Mucosa of descending colon (tissue), 3 donors: ENCODE results near the gene NEURL2. TPM values are rescaled to one million over a fixed set of nuclear protein-coding genes. Genes with fewer than 3 reads are reported as not detected.
A peak's percentile ranks its signal among the peaks of the same experiment; 100 is the strongest.

ENCODE experiments used
- ATAC-seq: fragments of 200-7000 bp; cut with Tn5 transposase; one replicate; pipeline ENCODE4 v1.9.1; 2020; ENCODE audit warnings: mild to moderate bottlenecking, moderate library complexity
- DNase-seq, 3 donors: peaks; one replicate each; pipeline ENCODE4 v3.0.0-alpha.2; 2020
- H3K36me3 ChIP-seq: fragments of 200-600 bp; one replicate; pipeline ENCODE4 v1.8.0; 2021; ENCODE audit warnings: low read depth, mild to moderate bottlenecking
- H3K4me1 ChIP-seq: fragments of 200-600 bp; one replicate; pipeline ENCODE4 v1.8.0; 2021; ENCODE audit warnings: low read depth, mild to moderate bottlenecking
- H3K4me3 ChIP-seq: fragments of 200-600 bp; one replicate; pipeline ENCODE4 v1.8.0; 2021; ENCODE audit warnings: mild to moderate bottlenecking
- H3K9me3 ChIP-seq: fragments of 200-600 bp; one replicate; pipeline ENCODE4 v1.8.0; 2021; ENCODE audit warnings: mild to moderate bottlenecking
- CTCF ChIP-seq: fragments of 200-600 bp; IDR thresholded peaks from one replicate; pipeline ENCODE4 v1.8.0; 2022; ENCODE audit warnings: antibody characterized with exemption, mild to moderate bottlenecking
- intact Hi-C, 2 donors: fragments of 100-400 bp; cut with DNase I in 1 of 2; cut with micrococcal nuclease in 1 of 2; formaldehyde crosslinking; loops; one replicate each; pipeline versions ENCODE4 v1.11.0 to v1.11.1; 2022; cut with DNase I, micrococcal nuclease
- total RNA-seq, 3 donors: library from RNA; stranded (reverse); fragmentation: NEBNext Ultra II Directional in 2 of 3; extraction: Animal tissue kit (Norgen Biotek cat#: 25700) in 2 of 3; gene quantifications; one replicate each; pipeline versions ENCODE4 v1.2.1 to v1.2.4, GENCODE V29; 2021 to 2023
- donor health status: DM: no; HTN: no; CAD: no; lungs with moderate emphysema.
- donor health status: DM: no; HTN: no; CAD: no.
- donor health status: DM: no; HTN: yes; CAD: no.

The NEURL2 gene
- total RNA-seq, 3 donors from 2014 or later = 4.2 to 9.1 (median 8.5) TPM

- Histone ChIP-seq H3K9me3 (no peaks in the 10 kb centered on the region), H3K36me3 (no peaks in the 10 kb centered on the region), H3K4me1 (peaks cover 42% of the 10 kb centered on the region), H3K4me3 (peak within 1 kb of the TSS; percentile 80)
- ATAC-seq (peak; percentile 97), DNase-seq (peak; percentile 86 to 99 (median 89))
- intact Hi-C loops = no loop called here
- TF ChIP-seq CTCF = no peak
Observed at GRCh38 chr20:45857114-45857881, 33.7 kb downstream of the NEURL2 start, which contains the start of the genes ACOT8 and ZSWIM3. ACOT8 (minus strand) TSS chr20:45857392; CDS start chr20:45857315, 77 bp downstream. ZSWIM3 (plus strand) TSS chr20:45857614; CDS start chr20:45857826, 212 bp downstream.

GRCh38 chr20:45853484-45853883 lies 37.5 kb downstream of the NEURL2 start:
- intact Hi-C loops = no loop called here
- Histone ChIP-seq H3K36me3 (no peaks in the 10 kb centered on the region), H3K4me3 (no peak overlapping the region), H3K4me1 (peaks cover 25% of the 10 kb centered on the region), H3K9me3 (no peaks in the 10 kb centered on the region)
- ATAC-seq (no peak), DNase-seq (no peak)
- TF ChIP-seq CTCF = no peak

GRCh38 chr20:45852326-45852725 lies 38.7 kb downstream of the NEURL2 start:
- DNase-seq (no peak), ATAC-seq (no peak)
- Histone ChIP-seq H3K36me3 (no peaks in the 10 kb centered on the region), H3K4me1 (peaks cover 16% of the 10 kb centered on the region), H3K4me3 (no peak overlapping the region), H3K9me3 (no peaks in the 10 kb centered on the region)
- no peak for TF ChIP-seq CTCF
- intact Hi-C loops = no loop called here

GRCh38 chr20:45851501-45851900 lies 39.5 kb downstream of the NEURL2 start:
- DNase-seq (no peak), ATAC-seq (no peak)
- no peaks in the 10 kb centered on the region for H3K9me3 ChIP-seq
- intact Hi-C loops = no loop called here
- H3K36me3 ChIP-seq = no peaks in the 10 kb centered on the region
- no peak for TF ChIP-seq CTCF
- H3K4me3 ChIP-seq = no peak overlapping the region
- peaks cover 12% of the 10 kb centered on the region for H3K4me1 ChIP-seq

- H3K4me1 ChIP-seq = peaks cover 7% of the 10 kb centered on the region
- H3K36me3 ChIP-seq = no peaks in the 10 kb centered on the region
- ATAC-seq = no peak
- no peak overlapping the region for H3K4me3 ChIP-seq
- no peak for DNase-seq
- TF ChIP-seq CTCF = no peak
- no peaks in the 10 kb centered on the region for H3K9me3 ChIP-seq
- intact Hi-C loops = no loop called here
Observed at GRCh38 chr20:45850926-45851325, 40.1 kb downstream of the NEURL2 start.
